IMR-90 (cell line): ENCODE data around the gene RETN. TPM values are rescaled to one million over a fixed set of nuclear protein-coding genes. Genes with fewer than 3 reads are reported as not detected.

Experiments used
- ATAC-seq: fragments of 200-7000 bp; cut with Tn5 transposase; 2 replicates; pipeline ENCODE4 v1.9.1; 2020; ENCODE audit warnings: low read depth, mild to moderate bottlenecking, moderate library complexity
- BruUV-seq: library from RNA; stranded (reverse); fragments of 400-500 nt; replicated peaks from 2 replicates; lab custom pipeline; 2021; lab: Mats Ljungman, UMichigan
- CTCF ChIA-PET: fragments of 300-600 bp; formaldehyde crosslinking; extraction: SDS; loops from one replicate; lab custom pipeline; 2021; ENCODE audit warnings: antibody characterized with exemption; lab: Yijun Ruan, JAX
- POLR2A ChIA-PET: fragments of 300-600 bp; sonication (Branson Sonifier 250); formaldehyde crosslinking; loops from one replicate; lab custom pipeline; 2022; ENCODE audit warnings: antibody characterized with exemption; ENCODE audit not compliant: unreplicated experiment; lab: Charles Lee
- DNase-seq: peaks from one replicate; pipeline ENCODE4 v3.0.0; 2013
- H2AFZ ChIP-seq: replicated peaks from 2 replicates; pipeline ENCODE3; 2013; ENCODE audit warnings: low read length, mild to moderate bottlenecking; ENCODE audit not compliant: poor library complexity
- H2AK5ac ChIP-seq: 2 replicates; pipeline ENCODE4 v1.6.1; 2013; ENCODE audit warnings: low read depth, low read length, inconsistent platforms
- H2AK9ac ChIP-seq: replicated peaks from 2 replicates; pipeline ENCODE3; 2013; ENCODE audit warnings: mild to moderate bottlenecking, low read depth, low read length, moderate library complexity; ENCODE audit not compliant: poor library complexity
- H2BK120ac ChIP-seq: 2 replicates; pipeline ENCODE4 v1.6.1; 2013; ENCODE audit warnings: low read depth, low read length, inconsistent platforms
- H2BK15ac ChIP-seq: 3 replicates; pipeline ENCODE4 v1.6.1; 2013; ENCODE audit warnings: low read depth, low read length, inconsistent platforms
- H2BK20ac ChIP-seq: 2 replicates; pipeline ENCODE4 v1.6.1; 2013; ENCODE audit warnings: low read depth, mild to moderate bottlenecking, inconsistent platforms, low read length, moderate library complexity
- H2BK5ac ChIP-seq: 2 replicates; pipeline ENCODE4 v1.6.1; 2013; ENCODE audit warnings: mild to moderate bottlenecking, low read depth, low read length, inconsistent platforms; ENCODE audit not compliant: poor library complexity, severe bottlenecking
- H3K14ac ChIP-seq: replicated peaks from 2 replicates; pipeline ENCODE4 v1.6.1; 2013; ENCODE audit warnings: low read depth, low read length, inconsistent platforms
- H3K18ac ChIP-seq: 2 replicates; pipeline ENCODE4 v1.6.1; 2013; ENCODE audit warnings: low read depth, low read length, control low read depth
- H3K23ac ChIP-seq: 2 replicates; pipeline ENCODE4 v1.6.1; 2013; ENCODE audit warnings: low read depth, low read length, inconsistent platforms
- H3K27ac ChIP-seq: 2 replicates; pipeline ENCODE4 v1.5.1; 2013; ENCODE audit warnings: mild to moderate bottlenecking, control low read depth, low read length; ENCODE audit not compliant: insufficient read depth
- H3K27me3 ChIP-seq: 2 replicates; pipeline ENCODE4 v1.6.1; 2013; ENCODE audit warnings: low read length; ENCODE audit not compliant: control insufficient read depth, insufficient read depth
- H3K36me3 ChIP-seq: 2 replicates; pipeline ENCODE4 v1.6.1; 2013; ENCODE audit warnings: low read length, mixed read lengths; ENCODE audit not compliant: control insufficient read depth, insufficient read depth
- H3K4ac ChIP-seq: 2 replicates; pipeline ENCODE4 v1.6.1; 2013; ENCODE audit warnings: low read depth, low read length, inconsistent platforms
- H3K4me1 ChIP-seq: 2 replicates; pipeline ENCODE4 v1.6.1; 2013; ENCODE audit warnings: low read length, mixed read lengths; ENCODE audit not compliant: control insufficient read depth, insufficient read depth
- H3K4me2 ChIP-seq: 2 replicates; pipeline ENCODE4 v1.6.1; 2013; ENCODE audit warnings: low read depth, mild to moderate bottlenecking, control low read depth, low read length, moderate library complexity
- H3K4me3 ChIP-seq: 2 replicates; pipeline ENCODE4 v1.5.1; 2013; ENCODE audit warnings: low read depth, mild to moderate bottlenecking, control low read depth, low read length, moderate library complexity; ENCODE audit not compliant: insufficient read depth
- H3K56ac ChIP-seq: 2 replicates; pipeline ENCODE4 v1.6.1; 2013; ENCODE audit warnings: low read length, inconsistent platforms; ENCODE audit not compliant: insufficient read depth; ENCODE audit errors: extremely low read depth
- H3K79me1 ChIP-seq, 2 experiments: 2 replicates each; pipeline ENCODE4 v1.6.1; 2013; ENCODE audit warnings: low read length in 2 of 2, inconsistent platforms in 1 of 2, low read depth in 1 of 2
- H3K9ac ChIP-seq: 2 replicates; pipeline ENCODE4 v1.6.1; 2013; ENCODE audit warnings: low read depth, low read length, control low read depth
- H3K9me1 ChIP-seq: 2 replicates; pipeline ENCODE4 v1.6.1; 2013; ENCODE audit warnings: low read length, inconsistent platforms; ENCODE audit not compliant: insufficient read depth
- H3K9me3 ChIP-seq: 2 replicates; pipeline ENCODE4 v1.6.1; 2013; ENCODE audit warnings: low read length; ENCODE audit not compliant: control insufficient read depth, insufficient read depth
- H4K20me1 ChIP-seq: 2 replicates; pipeline ENCODE4 v1.6.1; 2013; ENCODE audit warnings: low read length, inconsistent platforms; ENCODE audit not compliant: insufficient read depth
- H4K5ac ChIP-seq: 2 replicates; pipeline ENCODE4 v1.6.1; 2013; ENCODE audit warnings: mild to moderate bottlenecking, low read depth, low read length, control low read depth
- H4K8ac ChIP-seq, 2 experiments: 2 replicates each; pipeline ENCODE4 v1.6.1; 2013; ENCODE audit warnings: low read depth in 2 of 2, low read length in 2 of 2, control low read depth in 1 of 2, inconsistent platforms in 1 of 2
- H4K91ac ChIP-seq: 2 replicates; pipeline ENCODE4 v1.6.1; 2013; ENCODE audit warnings: low read depth, low read length, inconsistent platforms; ENCODE audit not compliant: insufficient read depth
- CEBPB ChIP-seq: IDR thresholded peaks from 2 replicates; pipeline ENCODE4 v1.6.1; 2012; ENCODE audit warnings: low read depth, low read length, improper control_type of control experiment
- CHD1 ChIP-seq: IDR thresholded peaks from 2 replicates; pipeline ENCODE4 v1.6.1; 2012; ENCODE audit warnings: low read depth, low read length, improper control_type of control experiment
- CTCF ChIP-seq: conservative IDR thresholded peaks from 2 replicates; pipeline ENCODE4 v1.5.1; 2012; ENCODE audit warnings: mild to moderate bottlenecking, low read depth, low read length, improper control_type of control experiment
- ELK1 ChIP-seq: fragments of 150-350 bp; IDR thresholded peaks from 2 replicates; pipeline ENCODE4 v1.6.1; 2016; ENCODE audit warnings: low read depth, mild to moderate bottlenecking, low read length, moderate library complexity, borderline replicate concordance
- MAFK ChIP-seq: IDR thresholded peaks from 2 replicates; pipeline ENCODE4 v1.6.1; 2012; ENCODE audit warnings: low read depth, low read length, improper control_type of control experiment
- MAZ ChIP-seq: IDR thresholded peaks from 2 replicates; pipeline ENCODE4 v1.6.1; 2012; ENCODE audit warnings: low read depth, mild to moderate bottlenecking, low read length, improper control_type of control experiment, moderate library complexity, borderline replicate concordance
- MXI1 ChIP-seq: IDR thresholded peaks from 2 replicates; pipeline ENCODE4 v1.6.1; 2012; ENCODE audit warnings: low read depth, mild to moderate bottlenecking, low read length, moderate library complexity, borderline replicate concordance
- NFE2L2 ChIP-seq: fragments of 150-350 bp; IDR thresholded peaks from 2 replicates; pipeline ENCODE4 v1.6.1; 2016; ENCODE audit warnings: low read depth, mild to moderate bottlenecking, low read length
- RAD21 ChIP-seq: IDR thresholded peaks from 2 replicates; pipeline ENCODE4 v1.6.1; 2012; ENCODE audit warnings: low read length, improper control_type of control experiment
- RCOR1 ChIP-seq: IDR thresholded peaks from 2 replicates; pipeline ENCODE4 v1.6.1; 2012; ENCODE audit warnings: mild to moderate bottlenecking, low read length, improper control_type of control experiment; ENCODE audit not compliant: insufficient replicate concordance
- RFX5 ChIP-seq: IDR thresholded peaks from 2 replicates; pipeline ENCODE4 v1.8.0; 2012; ENCODE audit warnings: low read depth, mild to moderate bottlenecking, low read length, moderate library complexity
- SMC3 ChIP-seq: fragments of 150-350 bp; IDR thresholded peaks from 2 replicates; pipeline ENCODE4 v1.6.1; 2016; ENCODE audit warnings: low read depth, mild to moderate bottlenecking, antibody characterized with exemption, low read length, moderate library complexity
- USF2 ChIP-seq: fragments of 150-350 bp; IDR thresholded peaks from 2 replicates; pipeline ENCODE4 v1.6.1; 2017; ENCODE audit warnings: mild to moderate bottlenecking, antibody characterized with exemption, low read length, low read depth
- WGBS, 2 experiments: methylation state at CpG; one replicate each; pipeline versions ENCODE4 v1.1.5 to v1.1.7; 2013; ENCODE audit warnings: missing lambda C conversion rate in 2 of 2; ENCODE audit not compliant: insufficient read length in 1 of 2; ENCODE audit errors: extremely low coverage in 2 of 2; 5-methylcytosine and 5-hydroxymethylcytosine counted together
- dilution Hi-C: fragments of 300-500 bp; cut with HindIII; formaldehyde crosslinking; loops from one replicate; pipeline ENCODE4 v1.14.3; 2018; ENCODE audit warnings: low sequenced_read_pairs; ENCODE audit not compliant: unreplicated experiment
- in situ Hi-C: fragments of 300-500 bp; cut with MboI; formaldehyde crosslinking; loops from 3 replicates; pipeline ENCODE4 v1.14.3; 2019; ENCODE audit warnings: low sequenced_read_pairs, inconsistent platforms, mixed read lengths
- intact Hi-C: fragments of 100-400 bp; cut with micrococcal nuclease; formaldehyde crosslinking; loops from 2 replicates; pipeline ENCODE4 v1.10.0; 2022
- polyA plus RNA-seq, 3 experiments: library from polyadenylated mRNA; depleted of rRNA; stranded (reverse); fragments of >200 nt; gene quantifications; 2 replicates each; pipeline ENCODE4 v1.2.3, GENCODE V29; 2012; ENCODE audit warnings: low replicate concordance in 1 of 3
- total RNA-seq: library from RNA; depleted of rRNA; stranded (reverse); fragments of >200 nt; gene quantifications from 2 replicates; pipeline ENCODE4 v1.2.3, GENCODE V29; 2012

RETN gene
- total and polyA plus RNA-seq, 2 of the 4 experiments (the other 2 are of a cell fraction): not detected

GRCh38 chr19:7629347-7630054 lies 39.3 kb upstream of the RETN start, which contains the start of the genes PET100 and XAB2 (continued):
- TF ChIP-seq RAD21 (no peak), MXI1 (0 out of 2 replicates have a peak, but pooled peaks have one; percentile 48), SMC3 (no peak)

- Histone ChIP-seq H3K9ac (no peak overlapping the region), H3K27ac (no peak overlapping the region), H3K4me3 (no peak overlapping the region), H2AFZ (no peak overlapping the region), H2BK5ac (no peak overlapping the region), H2BK20ac (no peak overlapping the region), H3K9me3 (no peaks in the 10 kb centered on the region), H3K9me1 (peaks cover 7% of the 10 kb centered on the region; the same call in 1 of the 2 replicates), H2BK15ac (no peak overlapping the region), H3K27me3 (peaks cover 10% of the 10 kb centered on the region; the same call in 1 of the 2 replicates), H4K8ac (no peak overlapping the region), H3K14ac (no peak overlapping the region), H3K56ac (no peak overlapping the region), H3K18ac (no peak overlapping the region), H3K4me2 (no peak overlapping the region), H4K5ac (no peak overlapping the region), H3K79me1 (peaks cover 0 to 42% of the 10 kb centered on the region in 2 experiments; a peak in 3 of 4 replicates), H4K91ac (no peak overlapping the region), H2BK120ac (no peak overlapping the region), H2AK9ac (no peak overlapping the region), H3K4me1 (peaks cover 8% of the 10 kb centered on the region; the same call in 1 of the 2 replicates), H3K23ac (no peak overlapping the region), H3K4ac (no peak overlapping the region), H2AK5ac (no peak overlapping the region), H4K20me1 (peaks cover 2% of the 10 kb centered on the region; the same call in 1 of the 2 replicates), H3K36me3 (peaks cover 7% of the 10 kb centered on the region)
- CTCF ChIA-PET: no interaction called here
- POLR2A ChIA-PET: no interaction called here
- dilution Hi-C loops (no loop called here), intact Hi-C loops (no loop called here), in situ Hi-C loops (no loop called here)
- BruUV-seq: no TSS peak
- no peak for ATAC-seq
- no peak for DNase-seq
- WGBS, 2 experiments: no CpG with 5 or more reads among the region's 12 CpGs
- no peak for TF ChIP-seq USF2
- no peak for TF ChIP-seq RCOR1
- TF ChIP-seq CHD1: no peak
- no peak for TF ChIP-seq MAFK
- TF ChIP-seq CTCF: no peak
- TF ChIP-seq RFX5: no peak
- TF ChIP-seq ELK1: no peak
- no peak for TF ChIP-seq CEBPB
- no peak for TF ChIP-seq MAZ
- no peak for TF ChIP-seq NFE2L2
These were observed 37.3 kb upstream of the RETN start for GRCh38 chr19:7631577-7631976.
